H1 (cell line): ENCODE results near the gene REG1A. TPM values are rescaled to one million over a fixed set of nuclear protein-coding genes. Genes with fewer than 3 reads are reported as not detected.

Experiments
- CBX8 ChIP-seq: fragments of 300-800, 300-1000 bp; sonication (generic); IDR thresholded peaks from 2 replicates; pipeline ENCODE4 v1.7.1; 2016; ENCODE audit warnings: low read depth, low read length, borderline replicate concordance
- FOSL1 ChIP-seq: IDR thresholded peaks from 2 replicates; pipeline ENCODE4 v1.6.1; 2011; ENCODE audit warnings: mild to moderate bottlenecking, low read depth, low read length, moderate library complexity; ENCODE audit not compliant: insufficient read depth
- ZNF274 ChIP-seq: IDR thresholded peaks from 2 replicates; pipeline ENCODE4 v1.7.0; 2012; ENCODE audit warnings: low read length, borderline replicate concordance; ENCODE audit errors: extremely low read depth
- polyA plus RNA-seq, 7 experiments: library from polyadenylated mRNA; depleted of rRNA in 3 of 7; stranded (reverse) in 5 of 7; unstranded in 2 of 7; fragments of >200 nt in 5 of 7; fragments of 200-250 nt in 2 of 7; gene quantifications; 1 replicate in 5 of 7; 2 replicates in 1 of 7; 4 replicates in 1 of 7; pipeline versions ENCODE4 v1.2.1 to v1.2.3, GENCODE V29; 2011 to 2013; ENCODE audit warnings: missing spikeins in 2 of 7, mixed read lengths in 2 of 7
- total RNA-seq: library from RNA; stranded (reverse); fragmentation: NEBNext Ultra II Directional; extraction: Animal tissue kit (Norgen Biotek cat#: 25700); gene quantifications from 2 replicates; pipeline ENCODE4 v1.2.1, GENCODE V29; 2021

REG1A gene
- total and polyA plus RNA-seq, 2 of the 8 experiments (the other 6 are each of a cell fraction or from before 2014, with no cell fraction given) = not detected

GRCh38 chr2:79162801-79163200 lies 42.5 kb downstream of the REG1A start (continued):
- TF ChIP-seq FOSL1 = no peak
- TF ChIP-seq CBX8 = no peak
- TF ChIP-seq ZNF274 = no peak
